Activated CD4-positive, alpha-beta memory T cell treated with anti-CD3 and anti-CD28 coated beads for 36 hours (primary cell): ENCODE measurements around the gene ADGRG2. TPM values are rescaled to one million over a fixed set of nuclear protein-coding genes. Genes with fewer than 3 reads are reported as not detected.
"Not testable (repeated sequence)": the region's sequence is repeated elsewhere in the genome, so short reads cannot be mapped to it uniquely, and the experiment has no call there.

ENCODE experiments used
- CTCF ChIA-PET: fragments of 350-600 bp; sonication (Branson Sonifier 250); formaldehyde crosslinking; loops from one replicate; lab custom pipeline; 2021; ENCODE audit warnings: antibody characterized with exemption, inconsistent platforms; lab: Charles Lee
- POLR2A ChIA-PET: fragments of 350-600 bp; sonication (Branson Sonifier 250); formaldehyde crosslinking; loops from one replicate; lab custom pipeline; 2021; ENCODE audit warnings: antibody characterized with exemption; lab: Charles Lee
- DNase-seq: peaks from one replicate; pipeline ENCODE4 v3.0.0-alpha.2; 2020
- H3K27ac Mint-ChIP-seq: one replicate; pipeline ENCODE4 v1.8.0; 2021; ENCODE audit warnings: mixed read lengths
- H3K27me3 Mint-ChIP-seq: one replicate; pipeline ENCODE4 v1.8.0; 2021; ENCODE audit warnings: mixed read lengths
- H3K36me3 Mint-ChIP-seq: one replicate; pipeline ENCODE4 v1.8.0; 2021; ENCODE audit warnings: mixed read lengths
- H3K4me1 Mint-ChIP-seq: one replicate; pipeline ENCODE4 v1.8.0; 2021; ENCODE audit warnings: low read depth, mixed read lengths
- H3K4me3 Mint-ChIP-seq: one replicate; pipeline ENCODE4 v1.8.0; 2021; ENCODE audit warnings: mild to moderate bottlenecking, mixed read lengths
- H3K9me3 Mint-ChIP-seq: one replicate; pipeline ENCODE4 v1.8.0; 2021; ENCODE audit warnings: mixed read lengths
- intact Hi-C: fragments of 100-400 bp; cut with micrococcal nuclease; formaldehyde crosslinking; loops from one replicate; pipeline ENCODE4 v1.15.1; 2023
- total RNA-seq, 2 experiments: library from RNA; stranded (reverse); gene quantifications; one replicate each; pipeline ENCODE4 v1.2.3, GENCODE V29; 2021

Gene ADGRG2
- total RNA-seq, 2 experiments from 2014 or later, result not detected

GRCh38 chrX:19024366-19024765, 97.9 kb downstream of the ADGRG2 start:
- ChIA-PET POLR2A (no interaction called here), CTCF (no interaction called here)
- no peak for DNase-seq
- H3K36me3 Mint-ChIP-seq, result no peaks in the 10 kb centered on the region
- H3K27me3 Mint-ChIP-seq, result no peaks in the 10 kb centered on the region
- no peak overlapping the region for H3K27ac Mint-ChIP-seq
- H3K4me1 Mint-ChIP-seq, result no peaks in the 10 kb centered on the region
- intact Hi-C loops, result no loop called here
- H3K9me3 Mint-ChIP-seq, result no peaks in the 10 kb centered on the region
- H3K4me3 Mint-ChIP-seq, result no peak overlapping the region

GRCh38 chrX:19019996-19020395, 102.3 kb downstream of the ADGRG2 start:
- H3K9me3 Mint-ChIP-seq, result no peaks in the 10 kb centered on the region
- POLR2A ChIA-PET, result no interaction called here
- no peak overlapping the region for H3K27ac Mint-ChIP-seq
- intact Hi-C loops, result no loop called here
- H3K4me3 Mint-ChIP-seq, result no peak overlapping the region
- no peaks in the 10 kb centered on the region for H3K4me1 Mint-ChIP-seq
- no peaks in the 10 kb centered on the region for H3K36me3 Mint-ChIP-seq
- CTCF ChIA-PET, result no interaction called here
- no peaks in the 10 kb centered on the region for H3K27me3 Mint-ChIP-seq
- DNase-seq, result no peak

- ChIA-PET POLR2A (no interaction called here), CTCF (no interaction called here)
- H3K27me3 Mint-ChIP-seq, result no peaks in the 10 kb centered on the region
- DNase-seq, result no peak
- no peak overlapping the region for H3K27ac Mint-ChIP-seq
- H3K4me1 Mint-ChIP-seq, result no peaks in the 10 kb centered on the region
- no peaks in the 10 kb centered on the region for H3K9me3 Mint-ChIP-seq
- no peak overlapping the region for H3K4me3 Mint-ChIP-seq
- intact Hi-C loops, result no loop called here
- no peaks in the 10 kb centered on the region for H3K36me3 Mint-ChIP-seq
Measured at GRCh38 chrX:19017271-19017670, 105.0 kb downstream of the ADGRG2 start.

- H3K4me1 Mint-ChIP-seq, POLR2A ChIA-PET, CTCF ChIA-PET, H3K27ac Mint-ChIP-seq, H3K9me3 Mint-ChIP-seq, intact Hi-C loops, DNase-seq, H3K4me3 Mint-ChIP-seq, H3K36me3 Mint-ChIP-seq, H3K27me3 Mint-ChIP-seq: not testable (repeated sequence)
Measured at GRCh38 chrX:19016614-19017013, 105.7 kb downstream of the ADGRG2 start.

GRCh38 chrX:19007868-19008267, 114.4 kb downstream of the ADGRG2 start:
- DNase-seq, result no peak
- Mint-ChIP-seq H3K27me3 (no peaks in the 10 kb centered on the region), H3K9me3 (no peaks in the 10 kb centered on the region), H3K4me3 (no peak overlapping the region), H3K27ac (no peak overlapping the region), H3K36me3 (no peaks in the 10 kb centered on the region), H3K4me1 (no peaks in the 10 kb centered on the region)
- POLR2A ChIA-PET, result no interaction called here
- CTCF ChIA-PET, result no interaction called here
- intact Hi-C loops, result no loop called here

- intact Hi-C loops, result no loop called here
- Mint-ChIP-seq H3K4me3 (no peak overlapping the region), H3K4me1 (no peaks in the 10 kb centered on the region), H3K9me3 (no peaks in the 10 kb centered on the region), H3K27me3 (no peaks in the 10 kb centered on the region), H3K36me3 (no peaks in the 10 kb centered on the region), H3K27ac (no peak overlapping the region)
- DNase-seq, result no peak
- ChIA-PET POLR2A (no interaction called here), CTCF (interaction anchor here (0.8 to 1.1 kb wide), 2 partner anchors 33 to 327 kb away, joined by 3 read pairs; no protein-coding TSS in a partner anchor)
Measured at GRCh38 chrX:19007011-19007410, 115.3 kb downstream of the ADGRG2 start.

GRCh38 chrX:19005909-19006308, 116.4 kb downstream of the ADGRG2 start:
- no peaks in the 10 kb centered on the region for H3K4me1 Mint-ChIP-seq
- no peak overlapping the region for H3K4me3 Mint-ChIP-seq
- intact Hi-C loops, result no loop called here
- DNase-seq, result no peak
- CTCF ChIA-PET, result interaction anchor here (0.8 to 1.1 kb wide), 2 partner anchors 34 to 328 kb away, joined by 3 read pairs; no protein-coding TSS in a partner anchor
- H3K27ac Mint-ChIP-seq, result no peak overlapping the region
- POLR2A ChIA-PET, result interaction anchor here (0.6 kb wide), 1 partner anchor 188 kb away, joined by 3 read pairs; no protein-coding TSS in a partner anchor
- no peaks in the 10 kb centered on the region for H3K9me3 Mint-ChIP-seq
- no peaks in the 10 kb centered on the region for H3K27me3 Mint-ChIP-seq
- no peaks in the 10 kb centered on the region for H3K36me3 Mint-ChIP-seq

GRCh38 chrX:19003756-19004155, 118.5 kb downstream of the ADGRG2 start:
- POLR2A ChIA-PET, result no interaction called here
- H3K36me3 Mint-ChIP-seq, result no peaks in the 10 kb centered on the region

GRCh38 chrX:18998653-18999052, 123.6 kb downstream of the ADGRG2 start:
- DNase-seq, result no peak
- ChIA-PET CTCF (interaction anchor here (0.6 kb wide), 1 partner anchor 223 kb away, joined by 3 read pairs; no protein-coding TSS in a partner anchor), POLR2A (no interaction called here)
- Mint-ChIP-seq H3K36me3 (no peaks in the 10 kb centered on the region), H3K9me3 (no peaks in the 10 kb centered on the region), H3K27me3 (no peaks in the 10 kb centered on the region), H3K27ac (no peak overlapping the region), H3K4me1 (no peaks in the 10 kb centered on the region), H3K4me3 (no peak overlapping the region)
- intact Hi-C loops, result no loop called here

More at GRCh38 chrX:19003756-19004155, 118.5 kb downstream of the ADGRG2 start:
- DNase-seq, result no peak
- H3K4me1 Mint-ChIP-seq, result no peaks in the 10 kb centered on the region
- no peaks in the 10 kb centered on the region for H3K27me3 Mint-ChIP-seq
- H3K9me3 Mint-ChIP-seq, result no peaks in the 10 kb centered on the region
- CTCF ChIA-PET, result no interaction called here
- no peak overlapping the region for H3K4me3 Mint-ChIP-seq
- no peak overlapping the region for H3K27ac Mint-ChIP-seq
- intact Hi-C loops, result no loop called here

- H3K4me3 Mint-ChIP-seq, result no peak overlapping the region
Measured at GRCh38 chrX:18997916-18998315, 124.4 kb downstream of the ADGRG2 start.

GRCh38 chrX:18996536-18996935, 125.7 kb downstream of the ADGRG2 start:
- no peak for DNase-seq
- H3K4me1 Mint-ChIP-seq, result no peaks in the 10 kb centered on the region
- no peaks in the 10 kb centered on the region for H3K36me3 Mint-ChIP-seq
- H3K27ac Mint-ChIP-seq, result no peak overlapping the region
- ChIA-PET POLR2A (no interaction called here), CTCF (no interaction called here)
- intact Hi-C loops, result no loop called here
- no peaks in the 10 kb centered on the region for H3K27me3 Mint-ChIP-seq
- no peaks in the 10 kb centered on the region for H3K9me3 Mint-ChIP-seq
- H3K4me3 Mint-ChIP-seq, result no peak overlapping the region

More at GRCh38 chrX:18997916-18998315, 124.4 kb downstream of the ADGRG2 start:
- Mint-ChIP-seq H3K9me3 (no peaks in the 10 kb centered on the region), H3K27me3 (no peaks in the 10 kb centered on the region), H3K27ac (no peak overlapping the region), H3K4me1 (no peaks in the 10 kb centered on the region), H3K36me3 (no peaks in the 10 kb centered on the region)
- CTCF ChIA-PET, result no interaction called here
- POLR2A ChIA-PET, result no interaction called here
- intact Hi-C loops, result no loop called here
- no peak for DNase-seq

GRCh38 chrX:18995221-18995620, 127.0 kb downstream of the ADGRG2 start:
- H3K27me3 Mint-ChIP-seq, result no peaks in the 10 kb centered on the region
- CTCF ChIA-PET, result no interaction called here
- H3K36me3 Mint-ChIP-seq, result no peaks in the 10 kb centered on the region
- H3K4me3 Mint-ChIP-seq, result no peak overlapping the region
- intact Hi-C loops, result no loop called here
- no peaks in the 10 kb centered on the region for H3K9me3 Mint-ChIP-seq
- H3K27ac Mint-ChIP-seq, result no peak overlapping the region
- no peak for DNase-seq
- H3K4me1 Mint-ChIP-seq, result no peaks in the 10 kb centered on the region
- POLR2A ChIA-PET, result no interaction called here

GRCh38 chrX:18994713-18995112, 127.6 kb downstream of the ADGRG2 start:
- Mint-ChIP-seq H3K9me3 (no peaks in the 10 kb centered on the region), H3K27ac (no peak overlapping the region), H3K4me1 (no peaks in the 10 kb centered on the region), H3K27me3 (no peaks in the 10 kb centered on the region), H3K36me3 (no peaks in the 10 kb centered on the region), H3K4me3 (no peak overlapping the region)
- ChIA-PET CTCF (interaction anchor here (0.6 kb wide), 1 partner anchor 731 kb away, joined by 3 read pairs; no protein-coding TSS in a partner anchor), POLR2A (no interaction called here)
- no peak for DNase-seq
- intact Hi-C loops, result no loop called here
